ENCODE data around the gene NPHP3. TPM values are rescaled to one million over a fixed set of nuclear protein-coding genes. Genes with fewer than 3 reads are reported as not detected.

NPHP3 gene
- total RNA-seq, 1 experiment from 2014 or later: 5.8 TPM

- DNase-seq (ENCODE audit: low spot score): no peak
- no peaks in the 10 kb centered on the region for H3K36me3 ChIP-seq (ENCODE audit: insufficient read depth, low read length, poor library complexity, severe bottlenecking)
- BruUV-seq (replicated peaks): no TSS peak
- no peaks in the 10 kb centered on the region for H3K4me1 ChIP-seq (ENCODE audit: insufficient read depth, low read length, poor library complexity, severe bottlenecking)
- H3K9me3 ChIP-seq (ENCODE audit: low read depth, low read length, poor library complexity, severe bottlenecking): no peaks in the 10 kb centered on the region
- intact Hi-C loops (cut with micrococcal nuclease; ENCODE audit: unreplicated experiment): no loop called here
- POLR2A ChIA-PET (ENCODE audit: low non-redundant PET): interaction anchor here (0.6 kb wide), 1 partner anchor 9 kb away, joined by 3 read pairs; no protein-coding TSS in a partner anchor
- TF ChIP-seq EZH2 (IDR thresholded peaks at IDR 0.05; ENCODE audit: borderline replicate concordance, low read depth, low read length, poor library complexity, severe bottlenecking) (no peak), CTCF (conservative IDR thresholded peaks at IDR 0.05; ENCODE audit: low read depth, low read length) (no peak)
- H3K4me3 ChIP-seq (ENCODE audit: low read depth, low read length, poor library complexity, severe bottlenecking): no peak overlapping the region
- no peaks in the 10 kb centered on the region for H3K27me3 ChIP-seq (replicated peaks; ENCODE audit: insufficient read depth, low read depth, low read length, poor library complexity)
- CTCF ChIA-PET: no interaction called here
- H3K27ac ChIP-seq (ENCODE audit: low read depth, low read length, poor library complexity, severe bottlenecking): no peak overlapping the region
Observed at GRCh38 chr3:132710311-132710710, 11.9 kb downstream of the NPHP3 start.

- Histone ChIP-seq H3K4me3 (ENCODE audit: low read depth, low read length, poor library complexity, severe bottlenecking) (no peak overlapping the region), H3K9me3 (ENCODE audit: low read depth, low read length, poor library complexity, severe bottlenecking) (no peaks in the 10 kb centered on the region), H3K4me1 (ENCODE audit: insufficient read depth, low read length, poor library complexity, severe bottlenecking) (no peaks in the 10 kb centered on the region), H3K27me3 (replicated peaks; ENCODE audit: insufficient read depth, low read depth, low read length, poor library complexity) (no peaks in the 10 kb centered on the region), H3K36me3 (ENCODE audit: insufficient read depth, low read length, poor library complexity, severe bottlenecking) (no peaks in the 10 kb centered on the region), H3K27ac (ENCODE audit: low read depth, low read length, poor library complexity, severe bottlenecking) (no peak overlapping the region)
- intact Hi-C loops (cut with micrococcal nuclease; ENCODE audit: unreplicated experiment): no loop called here
- ChIA-PET CTCF (no interaction called here), POLR2A (ENCODE audit: low non-redundant PET) (interaction anchor here (0.6 kb wide), 1 partner anchor 9 kb away, joined by 3 read pairs; no protein-coding TSS in a partner anchor)
- TF ChIP-seq CTCF (conservative IDR thresholded peaks at IDR 0.05; ENCODE audit: low read depth, low read length) (no peak), EZH2 (IDR thresholded peaks at IDR 0.05; ENCODE audit: borderline replicate concordance, low read depth, low read length, poor library complexity, severe bottlenecking) (no peak)
- no TSS peak for BruUV-seq (replicated peaks)
- DNase-seq (ENCODE audit: low spot score): no peak
Observed at GRCh38 chr3:132709761-132710160, 12.4 kb downstream of the NPHP3 start.

GRCh38 chr3:132703733-132704132, 18.5 kb downstream of the NPHP3 start:
- Histone ChIP-seq H3K9me3 (ENCODE audit: low read depth, low read length, poor library complexity, severe bottlenecking) (no peaks in the 10 kb centered on the region), H3K27me3 (replicated peaks; ENCODE audit: insufficient read depth, low read depth, low read length, poor library complexity) (no peaks in the 10 kb centered on the region), H3K4me1 (ENCODE audit: insufficient read depth, low read length, poor library complexity, severe bottlenecking) (no peaks in the 10 kb centered on the region), H3K36me3 (ENCODE audit: insufficient read depth, low read length, poor library complexity, severe bottlenecking) (peaks cover 9% of the 10 kb centered on the region), H3K27ac (ENCODE audit: low read depth, low read length, poor library complexity, severe bottlenecking) (no peak overlapping the region), H3K4me3 (ENCODE audit: low read depth, low read length, poor library complexity, severe bottlenecking) (no peak overlapping the region)
- intact Hi-C loops (cut with micrococcal nuclease; ENCODE audit: unreplicated experiment): no loop called here
- TF ChIP-seq EZH2 (IDR thresholded peaks at IDR 0.05; ENCODE audit: borderline replicate concordance, low read depth, low read length, poor library complexity, severe bottlenecking): no peak
- no peak for TF ChIP-seq CTCF (conservative IDR thresholded peaks at IDR 0.05; ENCODE audit: low read depth, low read length)
- ChIA-PET POLR2A (ENCODE audit: low non-redundant PET) (no interaction called here), CTCF (no interaction called here)
- DNase-seq (ENCODE audit: low spot score): no peak
- BruUV-seq (replicated peaks): no TSS peak

Data from A673 (cell line).